OCI-LY1 (cell line): ENCODE data around the gene ARPP21.

Experiments used
- EZH2 ChIP-seq: fragments of 200-600 bp; sonication (generic), shearing (Covaris generic); IDR thresholded peaks from 2 replicates; pipeline ENCODE4 v1.8.0; 2017; ENCODE audit warnings: borderline replicate concordance, mixed run types, mild to moderate bottlenecking, antibody characterized with exemption, low read length, moderate library complexity, mixed read lengths
- TF ChIP-seq, protein P1 (sequence below): fragments of 200-600 bp; sonication (generic), shearing (Covaris generic); IDR thresholded peaks from 2 replicates; pipeline ENCODE4 v1.5.1; 2017; ENCODE audit warnings: mild to moderate bottlenecking, antibody characterized with exemption, low read length, moderate library complexity, mixed read lengths

DNA sequence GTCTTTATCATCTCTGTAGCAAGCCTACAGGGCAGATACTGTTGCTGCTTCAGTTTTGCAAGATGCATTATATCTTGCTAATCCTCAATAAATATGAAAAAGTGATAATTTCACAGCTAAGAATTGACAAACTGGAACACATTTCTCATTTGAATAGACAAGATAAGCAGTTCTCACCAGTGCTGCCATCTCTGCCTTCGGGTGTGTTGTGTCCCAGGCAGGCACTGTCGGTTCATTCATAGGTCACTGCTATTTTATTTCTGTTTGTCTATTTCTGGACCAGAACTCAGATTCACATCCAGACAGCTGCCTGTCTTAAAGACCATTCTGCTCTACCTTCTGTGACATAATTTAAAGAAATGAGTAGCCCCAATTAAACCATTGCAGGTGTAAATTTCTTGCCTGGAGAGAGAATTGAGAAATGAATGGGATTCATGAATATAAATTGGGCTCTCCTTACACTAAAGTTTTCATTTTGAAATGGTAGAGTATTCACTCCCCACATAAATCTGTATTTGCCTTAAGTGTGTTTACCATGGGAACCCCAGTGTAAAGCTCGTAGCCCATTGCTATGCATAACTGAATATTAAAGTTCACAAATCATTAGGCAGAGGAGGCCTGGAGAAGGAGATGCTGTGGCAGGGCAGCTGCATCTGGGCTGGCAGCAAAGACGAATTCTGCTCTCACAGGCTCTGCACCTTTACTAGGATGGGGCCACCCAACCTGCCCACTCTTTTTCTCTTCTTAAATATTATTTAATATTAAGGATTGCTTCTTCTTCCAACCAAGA lies 149.9 kb downstream of the ARPP21 start:
- TF ChIP-seq, protein P1, sequence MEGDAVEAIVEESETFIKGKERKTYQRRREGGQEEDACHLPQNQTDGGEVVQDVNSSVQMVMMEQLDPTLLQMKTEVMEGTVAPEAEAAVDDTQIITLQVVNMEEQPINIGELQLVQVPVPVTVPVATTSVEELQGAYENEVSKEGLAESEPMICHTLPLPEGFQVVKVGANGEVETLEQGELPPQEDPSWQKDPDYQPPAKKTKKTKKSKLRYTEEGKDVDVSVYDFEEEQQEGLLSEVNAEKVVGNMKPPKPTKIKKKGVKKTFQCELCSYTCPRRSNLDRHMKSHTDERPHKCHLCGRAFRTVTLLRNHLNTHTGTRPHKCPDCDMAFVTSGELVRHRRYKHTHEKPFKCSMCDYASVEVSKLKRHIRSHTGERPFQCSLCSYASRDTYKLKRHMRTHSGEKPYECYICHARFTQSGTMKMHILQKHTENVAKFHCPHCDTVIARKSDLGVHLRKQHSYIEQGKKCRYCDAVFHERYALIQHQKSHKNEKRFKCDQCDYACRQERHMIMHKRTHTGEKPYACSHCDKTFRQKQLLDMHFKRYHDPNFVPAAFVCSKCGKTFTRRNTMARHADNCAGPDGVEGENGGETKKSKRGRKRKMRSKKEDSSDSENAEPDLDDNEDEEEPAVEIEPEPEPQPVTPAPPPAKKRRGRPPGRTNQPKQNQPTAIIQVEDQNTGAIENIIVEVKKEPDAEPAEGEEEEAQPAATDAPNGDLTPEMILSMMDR = no peak
- no peak for TF ChIP-seq EZH2
